ELR (cell line): ENCODE measurements around the gene PPP1R9A.

ENCODE experiments used
- DNase-seq: peaks from one replicate; pipeline ENCODE4 v3.0.0-alpha.2; 2015; ENCODE audit warnings: low read depth

Gene PPP1R9A

GRCh38 chr7:95097851-95098250 lies 190.5 kb downstream of the PPP1R9A start:
- no peak for DNase-seq

- DNase-seq: no peak
These were observed 191.7 kb downstream of the PPP1R9A start for GRCh38 chr7:95099106-95099505.

- no peak for DNase-seq
These were observed 194.0 kb downstream of the PPP1R9A start for GRCh38 chr7:95101422-95101821.

GRCh38 chr7:95102662-95103061 lies 195.3 kb downstream of the PPP1R9A start:
- peak; percentile 30 for DNase-seq

- DNase-seq: peak; percentile 45
These were observed 197.3 kb downstream of the PPP1R9A start for GRCh38 chr7:95104739-95105138.

- no peak for DNase-seq
These were observed 198.2 kb downstream of the PPP1R9A start for GRCh38 chr7:95105627-95106026.

- no peak for DNase-seq
These were observed 199.0 kb downstream of the PPP1R9A start for GRCh38 chr7:95106401-95106800.

- no peak for DNase-seq
These were observed 203.3 kb downstream of the PPP1R9A start for GRCh38 chr7:95110707-95111106.

DNA sequence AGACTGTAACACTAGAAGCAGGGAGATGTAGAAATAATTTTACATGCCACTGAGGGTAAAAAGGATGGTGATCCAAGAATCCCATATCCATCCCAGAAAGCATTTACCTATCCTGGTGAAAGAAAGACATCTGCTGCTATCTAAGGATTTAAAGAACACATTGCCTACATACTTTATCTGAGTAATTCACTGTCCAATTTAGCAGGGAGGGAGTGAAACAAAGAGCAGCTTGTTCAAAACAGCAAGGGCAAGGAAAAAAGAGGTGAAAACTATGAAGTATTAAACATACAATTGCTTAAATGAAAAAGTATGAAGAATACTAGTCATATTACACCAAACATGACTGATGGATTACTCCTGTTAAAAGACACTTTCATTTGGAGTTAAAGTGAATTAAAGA lies 206.2 kb downstream of the PPP1R9A start:
- DNase-seq: no peak

- DNase-seq: no peak
These were observed 218.8 kb downstream of the PPP1R9A start for GRCh38 chr7:95126053-95126709.

- DNase-seq: no peak
These were observed 225.1 kb downstream of the PPP1R9A start for GRCh38 chr7:95132500-95132899.

DNA sequence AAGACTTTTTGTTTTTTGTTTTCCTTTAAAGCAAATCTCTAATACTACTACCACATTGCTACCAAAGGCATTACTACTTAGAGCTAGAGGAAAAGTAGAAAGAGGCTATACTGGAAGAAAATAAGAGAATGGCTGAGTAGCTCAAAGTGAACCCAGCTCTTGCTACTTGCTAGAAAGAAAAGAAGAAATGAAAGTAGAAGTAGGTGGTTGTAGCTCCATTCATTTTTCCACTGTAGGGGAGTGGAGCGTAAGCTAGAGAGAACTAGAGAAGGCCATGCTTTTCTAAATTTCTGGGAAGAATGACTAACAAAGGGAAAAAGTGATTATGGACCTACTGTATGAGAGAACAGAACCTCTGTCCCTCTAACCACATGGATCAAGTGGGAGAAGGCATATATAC lies 232.5 kb downstream of the PPP1R9A start:
- no peak for DNase-seq

DNA sequence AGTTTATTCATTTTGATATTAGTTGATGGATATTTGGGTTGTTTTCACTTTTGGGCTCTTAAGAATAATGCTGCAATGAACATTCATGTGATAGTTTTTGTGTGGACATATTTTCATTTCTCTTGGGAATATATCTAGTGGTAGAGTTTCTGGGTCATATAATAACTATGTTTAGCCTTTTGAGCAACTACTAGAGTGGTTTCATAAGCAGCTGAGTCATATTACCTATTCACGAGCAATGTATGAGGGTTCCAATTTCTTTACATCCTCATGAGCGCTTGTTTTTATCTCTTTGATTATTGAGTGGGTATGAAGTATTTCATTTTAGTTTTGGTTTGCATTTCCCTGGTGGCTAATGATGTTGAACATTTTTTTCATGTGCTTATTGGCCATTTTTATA lies 234.4 kb downstream of the PPP1R9A start:
- DNase-seq: peak; percentile 9

DNA sequence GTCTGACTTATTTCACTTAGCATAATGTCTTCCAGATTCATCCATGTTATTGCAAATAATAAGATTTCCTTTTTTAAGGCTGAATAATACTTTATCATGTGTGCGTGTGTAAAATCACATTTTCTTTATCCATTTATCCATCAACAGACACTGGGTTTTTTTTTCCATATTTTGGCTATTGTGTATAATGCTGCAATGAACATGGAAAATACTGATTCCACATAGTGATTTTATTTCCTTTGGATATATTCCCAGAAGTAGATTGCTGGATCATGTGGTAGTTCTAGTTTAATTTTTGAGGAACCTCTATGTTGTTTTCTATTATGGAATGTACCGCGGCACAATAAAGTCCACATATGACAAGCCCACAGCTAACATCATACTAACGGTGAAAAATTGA lies 236.9 kb downstream of the PPP1R9A start:
- DNase-seq: no peak

- no peak for DNase-seq
These were observed 248.6 kb downstream of the PPP1R9A start for GRCh38 chr7:95155965-95156364.

DNA sequence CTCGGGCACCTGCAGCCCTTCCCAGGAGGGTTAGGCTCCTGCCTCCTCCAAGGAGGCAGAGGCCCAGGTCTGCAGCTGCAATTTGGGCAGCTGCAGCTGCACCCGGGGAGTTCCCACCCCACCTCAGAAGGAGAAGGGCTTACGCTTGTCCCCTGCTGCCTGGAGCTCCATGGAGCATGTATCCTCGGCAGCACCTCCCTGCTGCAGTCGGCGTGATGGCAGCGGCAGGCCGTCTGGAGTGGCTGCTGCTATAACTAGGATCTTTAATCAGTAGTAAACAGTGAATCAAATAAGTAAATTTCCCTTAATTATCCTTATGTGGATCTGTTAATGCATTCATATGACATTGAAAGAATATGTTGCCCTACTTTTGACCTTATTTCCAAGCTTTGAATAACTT lies 250.0 kb downstream of the PPP1R9A start:
- no peak for DNase-seq

DNA sequence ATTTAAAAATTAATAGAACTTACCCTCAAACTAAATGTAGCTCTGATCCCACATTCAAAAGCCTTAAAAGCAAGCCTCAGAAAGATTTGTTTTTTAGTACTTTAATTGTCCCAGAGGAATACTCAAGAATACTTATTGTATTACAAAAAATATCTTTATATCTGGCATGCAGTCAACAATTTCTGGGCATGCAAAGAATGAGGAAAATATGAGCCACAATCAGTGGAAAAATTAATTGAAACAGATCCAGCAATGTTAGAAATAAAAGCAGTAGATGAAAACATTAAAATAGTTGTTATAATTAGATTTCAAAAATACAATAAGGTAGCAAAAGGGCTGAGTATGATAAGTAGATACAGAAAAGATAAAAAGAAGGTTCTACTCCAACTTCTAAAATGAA lies 262.3 kb downstream of the PPP1R9A start:
- no peak for DNase-seq

DNA sequence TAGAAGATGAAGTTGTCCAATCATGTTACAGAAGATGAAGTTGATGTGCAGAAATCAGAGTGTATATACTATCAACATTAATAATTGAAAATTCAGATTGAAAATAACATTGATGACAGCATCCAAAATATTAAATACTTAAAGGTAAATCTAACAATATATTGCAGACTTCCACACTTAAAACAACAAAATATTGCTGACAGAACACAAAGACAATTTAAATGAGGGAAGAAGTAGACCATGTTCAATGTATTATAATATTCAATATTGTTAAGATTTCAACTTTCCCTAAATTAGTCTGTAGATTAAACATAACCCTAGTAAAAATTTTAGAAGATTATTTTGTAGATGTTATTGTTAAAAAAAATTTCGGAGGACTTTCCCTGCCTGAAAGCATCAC lies 265.0 kb downstream of the PPP1R9A start:
- DNase-seq: no peak

- DNase-seq: peak; percentile 9
These were observed 283.1 kb downstream of the PPP1R9A start for GRCh38 chr7:95190515-95190914.

DNA sequence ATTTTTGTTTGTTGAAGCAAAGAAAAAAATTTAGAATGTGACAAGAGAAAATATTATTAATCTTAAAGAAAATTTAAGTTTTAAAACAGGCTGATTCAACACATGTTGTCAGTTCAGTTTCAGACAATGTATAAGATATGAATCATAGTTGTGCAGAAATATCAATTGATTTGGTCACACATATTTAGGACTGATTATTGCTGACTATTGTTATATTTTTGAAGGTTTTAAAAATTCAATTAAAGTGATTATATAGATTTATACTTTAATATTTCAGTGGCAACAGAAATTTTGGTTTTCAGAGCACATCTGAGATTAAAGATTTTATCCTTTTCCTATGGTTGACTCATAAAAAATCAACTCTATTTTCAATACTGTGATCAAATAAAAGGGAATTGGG lies 284.4 kb downstream of the PPP1R9A start:
- DNase-seq: no peak

- no peak for DNase-seq
These were observed 291.5 kb downstream of the PPP1R9A start for GRCh38 chr7:95198863-95199262.

DNA sequence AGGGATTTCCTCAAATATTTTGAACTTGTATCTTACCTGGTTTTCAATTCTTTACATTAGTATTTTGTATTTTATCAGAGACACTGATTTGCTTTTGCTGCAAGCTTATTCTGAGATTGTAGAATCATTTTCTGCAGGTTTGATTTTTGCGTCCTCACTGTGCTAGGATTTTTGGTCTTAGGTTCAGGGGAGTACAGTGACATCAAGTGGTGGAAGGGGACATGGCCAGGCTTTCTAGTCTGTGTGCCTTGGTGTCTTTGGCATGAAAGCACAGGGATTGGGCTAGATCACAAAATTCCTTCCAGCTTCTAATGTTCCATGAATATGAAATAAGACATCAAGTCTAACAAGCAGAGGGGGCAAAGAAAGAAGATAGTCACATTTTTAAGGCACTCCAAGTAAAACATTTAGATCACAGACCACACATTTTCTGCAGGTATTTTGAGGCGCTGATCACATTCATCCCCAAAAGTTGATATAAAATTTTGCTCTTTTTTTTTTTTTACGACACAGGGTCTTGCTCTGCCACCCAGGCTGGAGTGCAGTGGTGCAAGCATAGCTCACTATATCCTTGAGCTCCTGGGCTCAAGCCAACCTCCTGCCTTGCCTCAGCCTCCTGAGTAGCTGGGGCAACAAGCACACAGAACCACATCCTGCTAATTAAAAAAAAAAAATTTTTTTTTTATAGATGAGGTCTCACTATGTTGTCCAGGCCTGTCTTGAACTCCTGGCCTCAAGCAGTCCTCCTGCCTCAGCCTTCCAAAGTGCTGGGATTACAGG lies 292.6 kb downstream of the PPP1R9A start:
- peak; percentile 47 for DNase-seq

- DNase-seq: no peak
These were observed 293.3 kb downstream of the PPP1R9A start for GRCh38 chr7:95200741-95201140.

DNA sequence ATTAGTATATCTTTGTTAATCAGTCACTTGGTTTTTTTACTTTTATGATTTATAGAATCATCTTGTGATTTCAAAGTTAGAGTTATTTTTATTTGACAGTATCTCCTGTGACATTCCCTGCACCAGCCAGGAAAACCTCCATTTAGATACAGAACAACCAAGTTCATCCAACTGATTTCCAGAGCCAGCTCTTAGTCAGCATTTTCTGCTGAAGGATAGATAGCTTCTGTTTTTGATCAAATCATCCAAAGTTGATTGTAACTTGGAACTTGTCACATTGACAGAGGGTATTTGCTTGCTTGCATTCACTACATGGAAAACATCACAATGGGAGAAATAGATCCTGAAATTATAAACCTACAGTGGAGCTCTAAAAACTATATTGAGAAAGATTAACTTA lies 294.3 kb downstream of the PPP1R9A start:
- DNase-seq: no peak
